ENCODE data around the gene PRLR.
"Not testable (repeated sequence)": the region's sequence is repeated elsewhere in the genome, so short reads cannot be mapped to it uniquely, and the experiment has no call there.

Gene PRLR

DNA sequence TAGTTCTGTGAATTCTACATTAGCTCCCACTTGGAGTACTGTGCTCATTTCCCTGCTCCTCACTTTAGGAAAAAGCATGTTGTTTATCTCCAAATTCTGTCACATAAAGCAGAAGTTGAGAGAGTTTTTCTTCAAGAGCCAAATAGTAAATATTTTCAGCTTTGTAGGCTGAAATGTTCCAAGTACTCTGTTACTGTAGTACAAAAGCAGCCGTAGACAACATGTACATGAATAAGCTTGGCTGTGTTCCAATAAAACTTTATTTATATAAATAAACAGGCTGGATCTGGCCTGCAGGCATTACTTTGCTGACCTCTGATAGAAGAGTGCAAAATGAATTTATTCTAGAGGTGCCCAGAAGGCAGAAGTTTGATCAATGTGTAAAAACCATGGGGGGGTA, 109.6 kb downstream of the PRLR start:
- no peak for DNase-seq

DNA sequence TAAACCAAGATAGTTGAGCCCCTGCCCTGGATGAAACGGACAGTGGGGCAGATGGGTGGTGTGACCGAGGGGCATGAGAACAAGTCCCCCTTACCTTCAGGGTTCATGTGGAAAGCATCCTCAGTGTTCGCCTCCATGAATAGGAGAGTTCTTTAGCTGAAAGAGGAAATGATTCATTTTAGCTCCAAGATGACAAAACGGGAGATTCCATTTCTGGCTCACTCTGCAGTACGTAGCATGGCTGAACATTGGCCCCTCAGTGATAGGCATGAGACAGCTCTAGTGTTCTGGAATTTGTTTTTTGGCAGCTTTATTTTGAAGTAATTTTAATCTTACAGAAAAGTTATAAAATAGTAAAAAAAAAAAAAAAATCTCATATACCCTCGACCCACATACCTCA, 112.3 kb downstream of the PRLR start:
- peak; percentile 42 for DNase-seq

DNA sequence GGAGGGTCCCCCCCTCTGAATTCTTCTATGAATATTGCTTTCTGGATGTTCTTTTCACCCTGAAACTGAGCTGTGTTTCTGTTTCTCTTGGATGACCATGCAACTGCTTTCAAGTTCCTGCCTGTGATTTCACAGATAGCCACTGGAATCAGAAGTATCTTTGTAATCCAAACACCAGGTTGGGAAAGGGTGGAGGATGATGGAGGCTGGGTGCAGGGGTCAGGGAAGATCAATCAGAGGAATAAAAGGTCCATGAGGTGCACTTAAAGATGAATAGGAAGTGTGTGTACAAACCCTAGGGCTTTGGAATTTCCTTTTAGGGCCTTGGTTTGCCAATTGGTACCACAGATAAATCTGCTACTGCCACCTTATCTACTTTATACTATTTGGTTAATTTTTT, 114.4 kb downstream of the PRLR start:
- DNase-seq = no peak

DNA sequence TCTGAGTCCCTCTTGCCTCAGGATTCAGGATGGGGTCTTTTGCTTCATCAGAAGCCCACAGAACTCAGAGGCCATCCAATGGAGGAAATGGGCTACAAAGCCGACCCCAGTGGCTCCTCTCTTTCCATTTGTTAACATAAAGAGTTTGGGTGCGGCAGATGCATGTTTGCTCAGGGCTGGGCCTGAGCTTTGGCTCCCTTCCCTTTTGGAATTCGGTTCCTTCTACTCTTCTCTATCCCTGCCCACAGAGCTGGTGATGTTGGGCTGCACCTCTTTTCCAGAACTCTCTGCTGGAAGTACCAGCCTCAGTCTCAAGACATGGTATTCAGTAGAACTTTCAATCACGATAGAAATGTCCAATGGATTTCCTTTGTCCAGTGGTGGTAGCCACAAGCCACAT, 115.6 kb downstream of the PRLR start:
- no peak for DNase-seq

DNA sequence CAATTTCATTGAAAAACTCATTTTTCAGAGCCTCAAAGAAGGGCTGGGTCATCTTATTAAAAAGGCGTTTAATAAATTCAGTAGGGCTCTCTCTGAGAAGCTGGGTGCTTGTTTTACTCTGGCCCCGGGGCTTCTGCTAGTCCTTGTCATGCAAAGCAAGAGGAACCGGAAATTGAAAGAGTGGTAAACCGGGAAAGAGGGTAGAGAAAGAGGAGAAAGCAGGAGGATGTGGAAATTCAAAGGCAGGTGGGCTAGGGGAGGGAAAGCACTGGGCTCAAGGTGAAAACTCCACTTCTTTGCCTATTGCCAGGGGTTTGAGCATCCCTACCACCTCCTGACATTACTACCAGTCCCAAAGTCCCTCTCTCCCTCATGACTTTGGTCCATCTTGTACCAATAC, 118.0 kb downstream of the PRLR start:
- DNase-seq = no peak

DNA sequence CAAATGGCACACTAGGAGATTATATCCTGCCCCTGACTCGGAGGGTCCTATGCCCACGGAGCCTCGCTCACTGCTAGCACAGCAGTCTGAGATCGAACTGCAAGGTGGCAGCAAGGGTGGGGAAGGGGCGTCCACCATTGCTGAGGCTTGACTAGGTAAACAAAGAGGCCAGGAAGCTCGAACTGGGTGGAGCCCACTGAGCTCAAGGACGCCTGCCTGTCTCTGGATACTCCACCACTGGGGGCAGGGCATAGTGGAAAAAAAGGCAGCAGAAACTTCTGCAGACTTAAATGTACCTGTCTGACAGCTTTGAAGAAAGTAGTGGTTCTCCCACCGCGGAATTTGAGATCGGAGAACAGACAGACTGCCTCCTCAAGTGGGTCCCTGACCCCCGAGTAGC, 125.7 kb downstream of the PRLR start:
- not testable (repeated sequence) for DNase-seq

DNA sequence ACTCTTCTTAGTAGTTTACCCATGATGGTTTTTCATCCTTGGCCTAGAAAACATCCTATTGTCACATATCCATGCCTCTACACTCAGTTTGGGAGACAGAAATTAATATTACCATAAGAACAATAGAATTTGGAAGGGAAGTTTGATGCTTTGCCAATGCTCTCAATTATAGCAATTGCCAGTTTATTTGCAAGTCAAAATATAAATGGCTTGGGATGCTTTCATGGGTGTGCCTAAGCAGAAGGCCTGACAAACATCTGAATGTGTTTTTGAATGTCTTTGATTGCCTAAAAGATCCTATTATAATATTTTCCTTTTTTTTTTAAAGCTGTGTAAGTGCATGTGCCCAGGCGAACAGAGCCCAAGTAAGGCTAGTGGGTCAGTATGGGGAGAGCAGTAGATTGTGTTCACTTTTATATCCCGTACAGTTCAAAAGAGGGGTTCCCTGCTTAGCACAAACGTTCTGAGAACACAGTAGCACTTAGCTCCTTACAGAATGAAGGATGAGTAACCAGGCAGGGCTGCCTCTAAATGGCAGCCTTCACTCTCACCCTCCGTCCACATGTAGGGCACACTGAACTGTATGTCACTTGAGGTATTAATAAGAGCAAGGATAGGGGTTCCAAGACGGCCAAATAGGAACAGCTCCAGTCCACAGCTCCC, 126.5 kb downstream of the PRLR start:
- no peak for DNase-seq

DNA sequence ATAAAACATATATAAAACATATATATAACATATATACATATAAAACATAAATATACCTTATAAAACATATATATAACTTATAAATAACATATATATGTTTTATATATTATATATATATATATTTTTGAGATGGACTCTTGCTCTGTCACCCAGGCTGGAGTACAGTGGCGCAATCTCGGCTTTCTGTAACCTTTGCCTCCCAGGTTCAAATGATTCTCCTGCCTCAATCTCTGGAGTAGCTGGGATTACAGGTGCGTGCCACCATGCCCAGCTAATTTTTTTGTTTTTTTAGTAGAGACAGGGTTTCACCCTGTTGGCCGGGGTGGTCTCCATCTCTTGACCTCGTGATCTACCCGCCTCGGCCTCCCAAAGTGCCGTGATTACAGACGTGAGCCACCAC, 128.6 kb downstream of the PRLR start:
- not testable (repeated sequence) for DNase-seq

DNA sequence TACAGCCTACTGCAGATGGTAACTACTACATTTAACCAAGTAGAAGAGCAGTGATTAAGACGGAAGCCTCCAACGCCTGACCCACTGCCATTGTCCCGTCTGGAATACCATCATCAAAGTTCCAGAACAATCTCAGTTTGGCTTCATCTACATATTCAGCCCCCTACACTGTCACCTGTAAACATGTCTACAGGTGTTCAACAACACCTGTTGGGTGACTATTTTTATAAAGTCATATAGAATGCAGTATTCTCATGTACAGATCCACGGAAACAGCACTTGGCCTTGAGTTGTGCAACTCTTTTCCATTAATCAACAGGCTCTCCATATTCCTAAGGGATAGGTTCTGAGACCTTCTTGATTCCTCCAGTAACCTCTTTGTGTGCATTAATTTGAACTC, 129.3 kb downstream of the PRLR start:
- no peak for DNase-seq

DNA sequence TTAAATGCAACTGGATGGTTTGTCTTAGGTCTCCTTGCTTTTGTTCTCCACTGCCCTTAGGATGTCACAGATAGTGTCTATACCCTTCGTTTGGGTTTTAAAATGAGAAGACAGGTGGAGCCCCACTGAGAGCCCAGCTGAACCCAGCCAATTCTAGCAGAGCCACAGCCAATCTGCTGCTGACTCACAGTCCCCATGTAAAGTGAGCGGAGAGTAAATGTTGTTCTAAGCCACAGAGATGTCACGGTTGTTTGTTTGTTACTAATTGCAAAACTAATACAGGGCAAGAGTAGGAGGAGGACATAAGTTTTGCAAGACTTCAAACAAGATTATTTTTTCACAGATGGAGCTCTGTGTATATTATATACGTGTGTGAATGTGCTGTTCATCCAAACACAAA, 132.1 kb downstream of the PRLR start:
- DNase-seq = no peak

DNA sequence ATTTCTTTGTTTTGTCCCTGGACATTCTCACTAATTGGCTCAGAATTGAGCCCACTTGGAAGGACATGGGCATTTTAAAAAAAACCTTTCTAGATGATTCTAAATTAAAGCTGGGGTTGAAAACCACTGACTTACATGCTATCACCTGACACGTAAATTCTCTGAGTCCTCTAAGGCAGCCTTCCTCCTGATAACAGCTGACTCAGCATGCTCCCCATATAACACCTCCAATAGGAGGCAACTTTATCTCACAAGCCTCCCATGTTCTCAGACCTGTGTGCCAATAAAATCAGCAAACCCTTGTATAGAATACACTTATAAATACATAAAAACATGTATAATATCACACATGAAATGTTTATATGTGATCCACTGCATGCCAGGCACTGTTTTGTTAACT, 133.4 kb downstream of the PRLR start:
- no peak for DNase-seq

DNA sequence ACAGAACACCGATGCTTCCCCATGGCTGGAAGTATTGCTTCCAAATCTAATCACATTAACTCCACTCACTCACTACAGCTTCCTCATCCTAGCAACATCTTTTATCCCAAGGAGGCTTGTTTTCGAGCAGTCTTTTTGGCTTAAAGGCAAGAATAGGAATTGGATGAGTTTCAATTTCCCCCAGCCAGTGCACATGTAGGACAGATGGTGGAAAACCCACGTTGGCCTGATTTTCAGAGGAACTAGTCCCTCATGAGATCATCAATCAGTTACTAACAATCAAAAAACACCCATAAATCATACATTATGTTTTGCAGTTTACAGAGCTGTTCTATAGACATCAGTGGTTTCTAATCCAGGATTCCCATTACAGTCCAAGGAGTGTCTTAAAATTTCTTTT, 134.1 kb downstream of the PRLR start:
- DNase-seq = no peak

DNA sequence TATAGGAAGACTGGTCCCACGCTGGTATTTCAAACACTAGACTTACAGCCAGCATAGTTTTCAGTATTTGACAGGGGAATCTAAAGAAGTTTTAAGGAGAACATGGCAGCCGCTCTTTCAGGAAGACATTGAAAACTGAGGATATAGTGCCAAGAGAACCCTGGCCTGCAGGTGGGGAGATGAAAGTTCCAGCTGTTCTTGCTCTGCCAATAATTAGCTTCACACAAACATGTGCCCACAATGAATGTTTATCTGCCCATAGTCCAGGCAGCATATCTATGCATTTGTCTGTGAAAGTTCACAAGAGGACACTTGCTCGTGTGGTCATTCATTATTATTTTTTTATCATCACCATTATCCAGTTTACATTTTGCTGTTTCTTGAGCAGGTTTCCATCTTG, 134.9 kb downstream of the PRLR start:
- no peak for DNase-seq

DNA sequence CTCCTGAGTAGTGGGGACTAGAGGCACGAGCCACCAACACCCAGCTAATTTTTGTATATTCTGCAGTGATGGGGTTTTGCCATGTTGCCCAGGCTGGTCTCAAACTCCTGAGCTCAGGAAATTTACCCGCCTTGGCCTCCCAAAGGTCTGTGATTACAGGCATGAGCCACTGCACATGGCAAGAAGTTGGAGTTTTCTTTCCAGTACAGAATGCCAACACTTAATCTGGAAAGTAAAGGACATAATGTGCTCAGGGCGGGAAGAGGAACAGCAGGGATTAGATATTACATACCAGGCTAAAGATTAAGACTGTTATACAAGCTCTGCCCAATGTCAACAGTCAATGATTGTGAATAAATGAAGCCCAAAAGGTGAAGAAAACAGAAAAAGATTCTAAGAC, 135.3 kb downstream of the PRLR start:
- no peak for DNase-seq

DNA sequence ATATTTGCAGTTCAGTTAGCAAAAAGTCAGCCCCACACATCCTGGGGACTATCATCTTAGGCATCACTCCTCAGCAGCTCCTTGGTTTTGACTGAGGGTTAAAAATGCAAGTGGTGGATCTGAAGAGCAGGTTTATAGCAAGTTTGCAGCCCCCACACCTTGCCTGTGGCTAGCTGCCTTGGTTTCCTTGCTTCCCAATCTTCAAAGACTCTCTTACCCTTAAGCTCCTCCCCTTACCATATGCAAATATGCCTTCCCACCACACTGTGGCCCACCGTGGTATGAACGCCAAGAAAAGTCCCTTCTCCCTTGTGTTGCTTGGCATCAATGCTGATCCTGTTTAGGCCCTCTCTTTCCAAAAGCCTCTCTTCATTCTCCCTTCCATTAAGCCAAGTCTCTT, 137.6 kb downstream of the PRLR start:
- DNase-seq = no peak

DNA sequence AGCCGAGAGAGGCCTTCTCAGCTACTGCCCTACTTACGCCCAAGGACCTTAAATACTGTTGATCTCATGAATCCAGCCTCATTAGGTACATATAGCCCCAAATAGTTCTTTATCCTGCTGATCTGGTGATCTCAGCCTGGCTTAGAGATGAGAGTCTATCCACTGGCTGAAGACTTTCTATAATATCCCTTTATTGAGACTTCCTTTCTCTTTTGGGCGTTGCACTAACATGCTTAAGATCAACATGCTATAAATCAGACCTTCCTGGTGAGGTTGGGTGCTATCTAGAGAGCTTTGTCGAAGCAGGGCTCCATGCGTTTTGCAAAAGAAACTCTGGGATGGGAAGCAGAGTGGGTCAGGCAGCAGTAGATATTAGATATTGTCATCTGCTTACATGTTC, 138.6 kb downstream of the PRLR start:
- DNase-seq = no peak

DNA sequence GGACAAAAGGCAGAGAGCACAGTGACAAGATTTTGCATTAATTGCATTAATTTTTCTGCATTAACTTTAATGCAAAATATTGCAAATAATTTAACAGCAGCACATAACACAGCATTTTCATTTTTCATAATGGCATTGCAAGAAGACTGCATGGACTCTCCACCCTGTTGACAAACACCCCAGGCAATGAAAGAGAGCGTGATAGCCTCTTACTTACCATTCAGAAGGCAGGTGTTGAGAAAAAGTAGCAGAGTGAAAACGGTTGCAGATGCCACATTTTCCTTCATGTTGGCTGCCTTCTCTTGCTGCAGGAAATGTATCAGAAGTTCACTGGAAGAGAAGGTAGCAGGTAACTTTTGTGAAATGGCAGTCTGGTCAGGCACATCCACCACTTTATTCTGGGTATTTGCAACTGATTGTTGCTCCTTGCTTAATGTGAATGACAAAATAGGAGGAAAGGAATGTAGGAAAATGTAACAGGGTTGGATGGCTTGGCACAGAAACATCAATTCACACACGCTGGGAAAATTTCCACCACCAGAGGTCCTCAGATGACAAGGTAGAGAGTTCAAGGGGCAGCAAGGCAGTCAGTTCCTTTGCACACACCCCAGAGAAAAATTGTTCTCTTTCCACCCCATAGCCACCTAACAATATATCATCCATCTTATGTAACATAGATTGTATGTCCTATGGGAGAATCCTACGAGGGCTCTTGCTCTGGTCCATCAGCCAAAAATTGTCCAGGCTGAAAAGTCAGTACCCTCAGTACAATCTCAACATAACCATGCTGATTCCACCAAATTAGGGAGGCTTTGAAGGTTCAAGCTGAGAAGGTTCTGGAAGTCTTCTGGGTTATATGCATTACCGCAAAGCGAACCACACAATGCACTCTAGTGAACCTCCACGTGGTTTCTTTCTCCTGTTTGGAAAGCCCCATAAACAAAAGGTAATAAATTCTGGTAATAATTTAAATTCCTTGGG, 140.7 kb downstream of the PRLR start:
- peak; percentile 53 for DNase-seq

DNA sequence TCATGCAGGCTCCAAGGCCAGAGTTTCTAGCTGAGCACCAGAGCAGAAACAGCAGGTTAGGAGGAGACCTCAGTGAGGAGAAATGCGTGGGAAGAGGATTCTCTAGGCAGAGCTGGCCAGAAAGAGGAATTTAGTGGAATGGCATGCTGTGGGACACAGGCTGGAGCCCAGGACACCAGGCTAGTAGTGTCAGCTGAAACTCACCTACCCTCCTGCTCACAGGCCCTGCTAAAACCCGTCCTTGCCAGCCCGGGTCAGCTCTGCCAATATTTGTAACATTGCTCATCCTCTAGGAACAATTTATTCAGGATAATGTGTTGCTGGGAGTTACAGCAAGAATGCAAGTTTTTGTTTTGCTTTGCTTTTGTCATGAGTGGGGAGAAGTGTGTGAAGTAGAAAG, 142.3 kb downstream of the PRLR start:
- no peak for DNase-seq

DNA sequence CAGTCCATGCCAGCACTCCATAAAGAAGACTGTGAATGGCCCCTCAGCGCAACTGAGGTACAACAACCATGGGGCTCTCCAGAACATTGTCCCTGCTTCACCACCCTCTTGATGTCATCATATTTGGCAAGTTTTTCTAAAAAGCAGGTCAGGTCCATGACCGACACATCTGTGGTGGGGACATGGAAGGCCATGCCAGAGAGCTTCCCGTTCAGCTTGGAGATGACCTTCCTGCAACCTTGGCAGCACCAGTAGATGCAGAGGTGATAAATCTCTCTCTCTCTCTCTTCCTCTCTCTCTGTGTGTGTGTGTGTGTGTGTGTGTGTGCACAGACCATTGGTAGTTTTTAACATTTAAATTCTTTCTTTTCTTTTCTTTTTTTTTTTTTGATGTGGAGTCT, 147.1 kb downstream of the PRLR start:
- DNase-seq = no peak

DNA sequence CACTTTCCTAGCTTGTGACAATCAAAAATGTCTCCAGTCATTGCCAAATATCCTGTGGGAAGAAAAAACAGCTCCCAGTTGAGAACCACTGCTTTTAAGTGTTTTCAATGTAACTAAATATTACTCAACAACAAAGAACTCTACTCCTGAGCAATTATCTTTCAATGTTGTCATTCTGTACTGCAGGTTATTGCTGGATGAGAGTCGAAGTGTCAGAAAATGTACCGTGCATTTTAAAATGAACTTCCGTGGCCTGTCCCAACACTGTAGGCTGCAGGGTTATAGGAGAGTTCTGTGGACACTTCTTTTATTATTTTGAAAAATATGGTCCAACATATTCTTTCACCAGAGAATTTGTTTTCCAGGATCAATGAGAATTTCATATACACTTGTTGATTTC, 147.8 kb downstream of the PRLR start:
- DNase-seq = no peak

DNA sequence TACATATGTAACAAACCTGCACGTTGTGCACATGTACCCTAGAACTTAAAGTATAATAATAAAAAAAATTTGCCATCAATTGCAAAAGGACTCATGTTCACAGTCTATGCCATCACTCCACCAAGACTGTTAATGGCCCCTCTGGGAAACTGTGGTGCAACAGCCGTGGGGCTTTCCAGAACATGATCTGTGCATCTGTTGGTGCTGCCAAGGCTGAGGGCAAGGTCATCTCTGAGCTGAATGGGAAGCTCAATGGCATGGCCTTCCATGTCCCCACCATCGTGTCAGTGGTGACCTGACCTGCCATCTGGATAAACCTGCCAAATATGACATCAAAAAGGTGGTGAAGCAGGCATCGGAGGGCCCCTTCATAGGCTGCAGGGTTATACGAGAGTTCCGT, 149.2 kb downstream of the PRLR start:
- DNase-seq = no peak

DNA sequence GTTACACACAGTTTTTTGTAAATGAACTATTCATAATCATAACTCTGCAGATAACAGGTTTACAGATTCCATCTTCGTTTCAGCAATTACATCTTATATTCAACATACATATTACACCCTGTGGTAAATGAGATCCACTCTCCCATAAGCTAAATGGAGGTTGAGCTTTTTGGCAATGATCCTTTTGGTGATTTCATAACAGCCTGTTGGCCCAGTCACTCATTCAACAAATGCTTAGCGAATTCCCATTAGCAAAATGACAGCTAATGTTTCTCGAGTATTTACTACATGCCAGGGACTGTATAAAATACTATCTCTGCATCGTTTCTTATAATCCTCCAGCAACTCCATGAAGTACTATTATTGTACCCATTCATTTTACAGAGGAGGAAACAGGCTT, 157.1 kb downstream of the PRLR start:
- no peak for DNase-seq

DNA sequence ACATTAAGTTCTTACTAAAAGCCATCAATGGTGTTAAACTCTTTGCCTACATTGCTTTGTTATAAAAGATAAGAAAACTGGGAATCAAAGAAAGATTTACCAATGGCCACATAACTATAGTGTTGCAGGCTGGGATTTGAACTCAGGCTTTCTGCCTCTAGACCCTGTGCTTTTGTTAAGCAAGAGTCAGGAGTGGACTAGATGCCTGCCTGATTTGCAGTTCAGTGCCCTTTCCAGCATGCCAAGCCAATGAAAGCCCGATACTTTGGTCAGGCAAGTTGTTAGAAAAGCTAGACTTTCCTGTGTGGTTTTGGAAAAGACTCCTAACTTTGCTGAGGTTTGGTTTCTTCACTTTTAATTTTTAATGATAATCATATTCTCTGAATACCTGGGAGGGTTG, 161.1 kb downstream of the PRLR start:
- no peak for DNase-seq

DNA sequence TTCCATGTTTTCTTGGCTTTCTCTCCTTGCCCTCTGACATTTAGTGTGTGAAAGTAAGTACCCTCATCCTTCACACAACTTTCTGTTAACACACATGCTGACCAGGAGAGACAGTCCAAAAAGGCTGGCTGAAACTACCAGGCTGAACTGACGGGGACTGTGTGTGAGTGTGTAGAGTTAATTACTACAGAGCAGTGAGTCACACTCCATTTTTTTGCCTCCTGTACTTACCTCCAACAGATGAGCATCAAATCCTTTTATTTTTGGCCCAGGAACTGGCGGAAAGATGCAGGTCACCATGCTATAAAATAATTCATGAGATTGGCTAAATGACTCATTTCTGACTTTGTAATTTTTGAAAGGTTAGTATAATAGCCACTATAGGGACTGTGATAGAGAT, 162.3 kb downstream of the PRLR start:
- DNase-seq = no peak

Measured in 8988T (cell line).